ENCODE data around the gene MBLAC1.
"Not testable (repeated sequence)": the region's sequence is repeated elsewhere in the genome, so short reads cannot be mapped to it uniquely, and the experiment has no call there.

Gene MBLAC1

GRCh38 chr7:100122568-100122967, 4.2 kb upstream of the MBLAC1 start:
- no peak for DNase-seq (ENCODE audit: low read depth, low spot score)

- no peak for DNase-seq (ENCODE audit: low read depth, low spot score)
These were observed 2.2 kb upstream of the MBLAC1 start for GRCh38 chr7:100124301-100125230.

GRCh38 chr7:100126239-100126930, 382 bp upstream of the MBLAC1 start:
- DNase-seq (ENCODE audit: low read depth, low spot score), result no peak

- no peak for DNase-seq (ENCODE audit: low read depth, low spot score)
These were observed 1.3 kb downstream of the MBLAC1 start for GRCh38 chr7:100127866-100128636.

GRCh38 chr7:100128637-100128963, 1.8 kb downstream of the MBLAC1 start:
- no peak for DNase-seq (ENCODE audit: low read depth, low spot score)

GRCh38 chr7:100130220-100130607, 3.4 kb downstream of the MBLAC1 start:
- not testable (repeated sequence) for DNase-seq (ENCODE audit: low read depth, low spot score)

- DNase-seq (ENCODE audit: low read depth, low spot score), result no peak
These were observed 4.1 kb downstream of the MBLAC1 start for GRCh38 chr7:100130608-100131453.

GRCh38 chr7:100132126-100132525, 5.4 kb downstream of the MBLAC1 start:
- no peak for DNase-seq (ENCODE audit: low read depth, low spot score)

- no peak for DNase-seq (ENCODE audit: low read depth, low spot score)
These were observed 6.0 kb downstream of the MBLAC1 start for GRCh38 chr7:100132697-100133151.

- no peak for DNase-seq (ENCODE audit: low read depth, low spot score)
These were observed 11.3 kb downstream of the MBLAC1 start for GRCh38 chr7:100137851-100138760.

- no peak for DNase-seq (ENCODE audit: low read depth, low spot score)
These were observed 14.8 kb downstream of the MBLAC1 start for GRCh38 chr7:100141555-100141949.

GRCh38 chr7:100142461-100142860, 15.7 kb downstream of the MBLAC1 start:
- DNase-seq (ENCODE audit: low read depth, low spot score), result no peak

- not testable (repeated sequence) for DNase-seq (ENCODE audit: low read depth, low spot score)
These were observed 19.6 kb downstream of the MBLAC1 start for GRCh38 chr7:100146350-100146749.

GRCh38 chr7:100147278-100147677, 20.5 kb downstream of the MBLAC1 start:
- DNase-seq (ENCODE audit: low read depth, low spot score), result no peak

- no peak for DNase-seq (ENCODE audit: low read depth, low spot score)
These were observed 21.4 kb downstream of the MBLAC1 start for GRCh38 chr7:100148225-100148558.

GRCh38 chr7:100148559-100149328, 22.0 kb downstream of the MBLAC1 start, which contains the start of gene LAMTOR4:
Gene LAMTOR4, plus strand, starts transcription at chr7:100148918. Its CDS starts 55 bp downstream, at chr7:100148973.
- peak; percentile 97 for DNase-seq (ENCODE audit: low read depth, low spot score)

- no peak for DNase-seq (ENCODE audit: low read depth, low spot score)
These were observed 25.6 kb downstream of the MBLAC1 start for GRCh38 chr7:100152404-100152803.

- no peak for DNase-seq (ENCODE audit: low read depth, low spot score)
These were observed 26.3 kb downstream of the MBLAC1 start for GRCh38 chr7:100152937-100153666.

Data from smooth muscle cell of the brain vasculature (primary cell).